SK-N-SH treated with all-trans-retinoic acid at 6 μM for 48 hours (cell line): ENCODE results near the gene PWWP2B.

ENCODE experiments used
- ATAC-seq: fragments of 200-7000 bp; cut with Tn5 transposase; 3 replicates; pipeline ENCODE4 v1.9.1; 2020; ENCODE audit warnings: mild to moderate bottlenecking, moderate library complexity
- ARNTL ChIP-seq: fragments of 450-650 bp; formaldehyde crosslinking; IDR thresholded peaks from 2 replicates; pipeline ENCODE4 v1.5.0; 2020; ENCODE audit warnings: low read depth, mild to moderate bottlenecking, moderate library complexity, borderline replicate concordance
- BACH2 ChIP-seq: fragments of 250-450 bp; sonication (Bioruptor Pico); IDR thresholded peaks from 2 replicates; pipeline ENCODE4 v1.9.0; 2021; ENCODE audit warnings: mild to moderate bottlenecking, borderline replicate concordance
- CREB5 ChIP-seq: fragments of 250-450 bp; sonication (Bioruptor Pico); IDR thresholded peaks from 2 replicates; pipeline ENCODE4 v1.5.1; 2020; ENCODE audit warnings: low read depth, mild to moderate bottlenecking, moderate library complexity
- CSDC2 ChIP-seq: fragments of 250-450 bp; sonication (Bioruptor Pico); IDR thresholded peaks from 2 replicates; pipeline ENCODE4 v1.5.0; 2020; ENCODE audit warnings: mild to moderate bottlenecking, moderate library complexity
- ESRRG ChIP-seq: fragments of 250-450 bp; sonication (Bioruptor Pico); IDR thresholded peaks from 2 replicates; pipeline ENCODE4 v1.6.1; 2021; ENCODE audit warnings: mild to moderate bottlenecking
- GLIS3 ChIP-seq: fragments of 250-450 bp; sonication (Bioruptor Pico); IDR thresholded peaks from 2 replicates; pipeline ENCODE4 v1.5.0; 2020; ENCODE audit warnings: mild to moderate bottlenecking, moderate library complexity
- ISL1 ChIP-seq: fragments of 250-450 bp; sonication (Bioruptor Pico); IDR thresholded peaks from 2 replicates; pipeline ENCODE4 v2.1.2; 2022; ENCODE audit warnings: mild to moderate bottlenecking, moderate library complexity
- PATZ1 ChIP-seq: fragments of 250-450 bp; sonication (Bioruptor Pico); IDR thresholded peaks from 2 replicates; pipeline ENCODE4 v1.8.0; 2020; ENCODE audit warnings: mild to moderate bottlenecking, moderate library complexity, borderline replicate concordance
- PPARA ChIP-seq: fragments of 250-450 bp; sonication (Bioruptor Pico); IDR thresholded peaks from 2 replicates; pipeline ENCODE4 v1.5.0; 2020; ENCODE audit warnings: mild to moderate bottlenecking, borderline replicate concordance
- RARB ChIP-seq: fragments of 250-450 bp; sonication (Bioruptor Pico); IDR thresholded peaks from 2 replicates; pipeline ENCODE4 v1.8.0; 2021; ENCODE audit warnings: mild to moderate bottlenecking, moderate library complexity
- SNAI2 ChIP-seq: fragments of 250-450 bp; sonication (Bioruptor Pico); IDR thresholded peaks from 2 replicates; pipeline ENCODE4 v1.5.0; 2020; ENCODE audit warnings: mild to moderate bottlenecking, moderate library complexity
- TOX ChIP-seq: fragments of 250-450 bp; sonication (Bioruptor Pico); IDR thresholded peaks from 2 replicates; pipeline ENCODE4 v1.8.0; 2021; ENCODE audit warnings: mild to moderate bottlenecking, moderate library complexity, borderline replicate concordance
- TSHZ2 ChIP-seq: fragments of 250-450 bp; sonication (Bioruptor Pico); IDR thresholded peaks from 2 replicates; pipeline ENCODE4 v1.5.0; 2020; ENCODE audit warnings: mild to moderate bottlenecking, moderate library complexity
- ZFP30 ChIP-seq: fragments of 450-650 bp; formaldehyde crosslinking; IDR thresholded peaks from 2 replicates; pipeline ENCODE4 v1.5.0; 2022; ENCODE audit warnings: mild to moderate bottlenecking, moderate library complexity
- ZNF565 ChIP-seq: fragments of 450-650 bp; formaldehyde crosslinking; conservative IDR thresholded peaks from 2 replicates; pipeline ENCODE4 v1.5.0; 2020; ENCODE audit warnings: low read depth, mild to moderate bottlenecking, moderate library complexity
- ZNF70 ChIP-seq: fragments of 450-650 bp; formaldehyde crosslinking; IDR thresholded peaks from 2 replicates; pipeline ENCODE4 v1.5.0; 2020; ENCODE audit warnings: mild to moderate bottlenecking, moderate library complexity
- ZNF8 ChIP-seq: fragments of 450-650 bp; formaldehyde crosslinking; IDR thresholded peaks from 2 replicates; pipeline ENCODE4 v1.5.0; 2020; ENCODE audit warnings: mild to moderate bottlenecking, moderate library complexity

PWWP2B gene

GRCh38 chr10:132414402-132415016 lies 17.5 kb downstream of the PWWP2B start:
- no peak for ATAC-seq
- no peak for TF ChIP-seq CREB5 (CRISPR knock-in tag)
- TF ChIP-seq TSHZ2 (CRISPR knock-in tag) = no peak
- TF ChIP-seq, all 23 proteins: peak for 0

- TF ChIP-seq ZFP30 (CRISPR knock-in tag) = no peak
- TF ChIP-seq BACH2 (CRISPR knock-in tag) = no peak
- no peak for TF ChIP-seq TOX (CRISPR knock-in tag)
- TF ChIP-seq CSDC2 = no peak
- no peak for TF ChIP-seq PATZ1 (CRISPR knock-in tag)
- TF ChIP-seq ESRRG = no peak
- no peak for TF ChIP-seq ZNF70 (CRISPR knock-in tag)
- no peak for ATAC-seq
Measured at GRCh38 chr10:132415255-132415654, 18.3 kb downstream of the PWWP2B start.

- no peak for TF ChIP-seq ZNF565 (CRISPR knock-in tag)
- TF ChIP-seq ARNTL = no peak
- TF ChIP-seq RARB = no peak
- TF ChIP-seq SNAI2 = no peak
- TF ChIP-seq ZFP30 (CRISPR knock-in tag) = no peak
- TF ChIP-seq ZNF70 (CRISPR knock-in tag) = no peak
- TF ChIP-seq PPARA (CRISPR knock-in tag) = no peak
- TF ChIP-seq TOX (CRISPR knock-in tag) = no peak
- no peak for TF ChIP-seq BACH2 (CRISPR knock-in tag)
- no peak for TF ChIP-seq ZNF8
- no peak for ATAC-seq
Measured at GRCh38 chr10:132415956-132416355, 19.0 kb downstream of the PWWP2B start.

- TF ChIP-seq TOX (CRISPR knock-in tag) (no peak), TSHZ2 (CRISPR knock-in tag) (no peak), ISL1 (CRISPR knock-in tag) (no peak), ARNTL (no peak), ZNF8 (no peak), BACH2 (CRISPR knock-in tag) (no peak), CREB5 (CRISPR knock-in tag) (no peak), GLIS3 (CRISPR knock-in tag) (no peak)
- ATAC-seq = no peak
Measured at GRCh38 chr10:132416566-132417256, 19.7 kb downstream of the PWWP2B start.
